H9 (cell line): ENCODE measurements around the gene FCN2. TPM values are rescaled to one million over a fixed set of nuclear protein-coding genes. Genes with fewer than 3 reads are reported as not detected.

Experiments used
- DNase-seq: peaks from one replicate; pipeline ENCODE4 v3.0.0-alpha.2; 2017
- H2AFZ ChIP-seq: one replicate; pipeline ENCODE4 v1.6.1; 2013; ENCODE audit warnings: mild to moderate bottlenecking, low read length, control low read depth, moderate library complexity
- H2AK5ac ChIP-seq: 2 replicates; pipeline ENCODE4 v1.6.1; 2013; ENCODE audit warnings: low read length, control low read depth, mixed read lengths; ENCODE audit not compliant: insufficient read length
- H2BK120ac ChIP-seq: one replicate; pipeline ENCODE4 v1.6.1; 2013; ENCODE audit warnings: low read depth, mild to moderate bottlenecking, low read length, control low read depth, inconsistent platforms; ENCODE audit not compliant: poor library complexity, severe bottlenecking
- H2BK12ac ChIP-seq: 2 replicates; pipeline ENCODE4 v1.6.1; 2013; ENCODE audit warnings: low read length, control low read depth, mixed read lengths, low read depth; ENCODE audit not compliant: insufficient read length
- H2BK15ac ChIP-seq: 2 replicates; pipeline ENCODE4 v1.6.1; 2013; ENCODE audit warnings: low read depth, low read length, control low read depth
- H2BK20ac ChIP-seq: one replicate; pipeline ENCODE4 v1.6.1; 2013; ENCODE audit warnings: low read depth, mild to moderate bottlenecking, low read length, control low read depth, inconsistent platforms; ENCODE audit not compliant: poor library complexity, severe bottlenecking
- H2BK5ac ChIP-seq: 2 replicates; pipeline ENCODE4 v1.6.1; 2013; ENCODE audit warnings: low read length, control low read depth, mixed read lengths; ENCODE audit not compliant: insufficient read length
- H3K14ac ChIP-seq: 2 replicates; pipeline ENCODE4 v1.6.1; 2013; ENCODE audit warnings: low read length, control low read depth; ENCODE audit not compliant: insufficient read depth
- H3K18ac ChIP-seq: 2 replicates; pipeline ENCODE4 v1.6.1; 2013; ENCODE audit warnings: low read depth, mild to moderate bottlenecking, mixed read lengths, low read length, control low read depth; ENCODE audit not compliant: insufficient read length
- H3K23ac ChIP-seq: 2 replicates; pipeline ENCODE4 v1.6.1; 2013; ENCODE audit warnings: low read length, control low read depth, mixed read lengths, low read depth; ENCODE audit not compliant: insufficient read length
- H3K23me2 ChIP-seq: 2 replicates; pipeline ENCODE4 v1.6.1; 2013; ENCODE audit warnings: low read depth, mild to moderate bottlenecking, mixed read lengths, low read length, control low read depth; ENCODE audit not compliant: insufficient read length, poor library complexity, severe bottlenecking
- H3K27ac ChIP-seq: 2 replicates; pipeline ENCODE4 v1.5.1; 2013; ENCODE audit warnings: low read length, control low read depth, mixed read lengths, low read depth; ENCODE audit not compliant: insufficient read length
- H3K27me3 ChIP-seq: 2 replicates; pipeline ENCODE4 v1.6.1; 2013; ENCODE audit warnings: low read length, control low read depth, inconsistent platforms; ENCODE audit not compliant: insufficient read depth
- H3K4ac ChIP-seq: 2 replicates; pipeline ENCODE4 v1.6.1; 2013; ENCODE audit warnings: low read depth, mild to moderate bottlenecking, control low read depth, inconsistent platforms, low read length, moderate library complexity
- H3K4me1 ChIP-seq: 2 replicates; pipeline ENCODE4 v1.6.1; 2013; ENCODE audit warnings: low read length, control low read depth, inconsistent platforms; ENCODE audit not compliant: insufficient read depth
- H3K4me2 ChIP-seq: 2 replicates; pipeline ENCODE4 v1.6.1; 2013; ENCODE audit warnings: low read length, control low read depth, mixed read lengths; ENCODE audit not compliant: insufficient read length, insufficient read depth
- H3K56ac ChIP-seq: 2 replicates; pipeline ENCODE4 v1.6.1; 2013; ENCODE audit warnings: low read depth, mild to moderate bottlenecking, mixed read lengths, low read length, control low read depth; ENCODE audit not compliant: insufficient read length
- H3K79me1 ChIP-seq: 2 replicates; pipeline ENCODE4 v1.6.1; 2013; ENCODE audit warnings: low read depth, mild to moderate bottlenecking, moderate library complexity, low read length, control low read depth, inconsistent platforms; ENCODE audit not compliant: insufficient read depth, poor library complexity, severe bottlenecking
- H3K79me2 ChIP-seq: 2 replicates; pipeline ENCODE4 v1.6.1; 2013; ENCODE audit warnings: low read length, control low read depth, inconsistent platforms; ENCODE audit not compliant: insufficient read depth
- H3K9ac ChIP-seq: 2 replicates; pipeline ENCODE4 v1.6.1; 2013; ENCODE audit warnings: low read length, control low read depth, mixed read lengths; ENCODE audit not compliant: insufficient read length; ENCODE audit errors: extremely low read depth
- H3K9me3 ChIP-seq: one replicate; pipeline ENCODE4 v1.6.1; 2013; ENCODE audit warnings: low read depth, low read length, inconsistent platforms; ENCODE audit not compliant: control insufficient read depth
- H3T11ph ChIP-seq: one replicate; pipeline ENCODE4 v1.6.1; 2013; ENCODE audit warnings: mild to moderate bottlenecking, low read length, control low read depth, inconsistent platforms
- H4K20me1 ChIP-seq: one replicate; pipeline ENCODE4 v1.6.1; 2013; ENCODE audit not compliant: control insufficient read depth, insufficient read length, insufficient read depth
- H4K5ac ChIP-seq: 2 replicates; pipeline ENCODE4 v1.6.1; 2013; ENCODE audit warnings: low read depth, mild to moderate bottlenecking, mixed read lengths, low read length, control low read depth; ENCODE audit not compliant: insufficient read length
- H4K8ac ChIP-seq: replicated peaks from 2 replicates; pipeline ENCODE4 v1.6.1; 2013; ENCODE audit warnings: low read length, control low read depth, mixed read lengths, low read depth; ENCODE audit not compliant: insufficient read length
- H4K91ac ChIP-seq: 2 replicates; pipeline ENCODE4 v1.6.1; 2013; ENCODE audit warnings: low read depth, mild to moderate bottlenecking, moderate library complexity, mixed read lengths, low read length, control low read depth; ENCODE audit not compliant: insufficient read length
- H3K27ac Mint-ChIP-seq, 3 experiments: 2 replicates in 2 of 3; 3 replicates in 1 of 3; pipeline ENCODE4 v1.8.0; 2020 to 2021; ENCODE audit warnings: mixed read lengths in 3 of 3, mild to moderate bottlenecking in 1 of 3, moderate library complexity in 1 of 3
- H3K27me3 Mint-ChIP-seq: 2 replicates; pipeline ENCODE4 v1.8.0; 2021; ENCODE audit warnings: low read depth, mild to moderate bottlenecking, moderate library complexity, mixed read lengths
- H3K36me3 Mint-ChIP-seq, 3 experiments: 2 replicates in 2 of 3; 3 replicates in 1 of 3; pipeline ENCODE4 v1.8.0; 2020 to 2021; ENCODE audit warnings: low read depth in 3 of 3, mixed read lengths in 3 of 3; ENCODE audit not compliant: insufficient read depth in 1 of 3
- H3K4me1 Mint-ChIP-seq, 2 experiments: 2 replicates each; pipeline ENCODE4 v1.8.0; 2020; ENCODE audit warnings: mixed read lengths in 2 of 2
- H3K4me3 Mint-ChIP-seq, 2 experiments: 2 replicates in 1 of 2; 3 replicates in 1 of 2; pipeline ENCODE4 v1.8.0; 2020 to 2021; ENCODE audit warnings: mild to moderate bottlenecking in 2 of 2, mixed read lengths in 2 of 2, moderate library complexity in 1 of 2
- H3K9me3 Mint-ChIP-seq, 2 experiments: 2 replicates in 1 of 2; 3 replicates in 1 of 2; pipeline ENCODE4 v1.8.0; 2020; ENCODE audit warnings: mild to moderate bottlenecking in 2 of 2, mixed read lengths in 2 of 2, moderate library complexity in 1 of 2
- CTCF ChIP-seq: fragments of 200-600 bp; sonication (generic); conservative IDR thresholded peaks from 3 replicates; pipeline ENCODE4 v1.8.0; 2021; ENCODE audit warnings: antibody characterized with exemption, mild to moderate bottlenecking
- WGBS: extraction: QIAGEN DNeasy Blood & Tissue Kit; methylation state at CpG from one replicate; pipeline ENCODE4 v1.1.7; 2013; ENCODE audit warnings: missing lambda C conversion rate, low lambda C conversion rate, mixed read lengths; ENCODE audit not compliant: insufficient read length; ENCODE audit errors: extremely low coverage; 5-methylcytosine and 5-hydroxymethylcytosine counted together
- total RNA-seq: library from RNA; stranded (reverse); gene quantifications from 2 replicates; pipeline ENCODE4 v1.2.1, GENCODE V29; 2021

FCN2 gene
- total RNA-seq, 1 experiment from 2014 or later: not detected

- no peaks in the 10 kb centered on the region for H3K79me2 ChIP-seq
- H4K20me1 ChIP-seq: no peaks in the 10 kb centered on the region
- peaks cover 4 to 11% of the 10 kb centered on the region in 2 experiments for H3K9me3 Mint-ChIP-seq
- no peak overlapping the region for H3K4me2 ChIP-seq
- H3K9me3 ChIP-seq: no peaks in the 10 kb centered on the region
- H3K79me1 ChIP-seq: no peaks in the 10 kb centered on the region
- no peak overlapping the region for H2AFZ ChIP-seq
- no peak overlapping the region for H3K14ac ChIP-seq
- no peak overlapping the region for H3K56ac ChIP-seq
- no peak overlapping the region for H2BK5ac ChIP-seq
- no peak overlapping the region for H4K8ac ChIP-seq
- no peak overlapping the region for H2BK120ac ChIP-seq
- H3K4me1 ChIP-seq: no peaks in the 10 kb centered on the region
- no peak overlapping the region for H4K5ac ChIP-seq
- H3T11ph ChIP-seq: no peak overlapping the region
- no peak overlapping the region for H3K9ac ChIP-seq
- no peak overlapping the region for H3K4ac ChIP-seq
- H3K23me2 ChIP-seq: no peaks in the 10 kb centered on the region
- H3K23ac ChIP-seq: no peak overlapping the region
- H3K18ac ChIP-seq: no peak overlapping the region
- H3K4me1 Mint-ChIP-seq: no peaks in the 10 kb centered on the region
- H2AK5ac ChIP-seq: no peak overlapping the region
- H3K27ac Mint-ChIP-seq: no peak overlapping the region
- DNase-seq: no peak
- WGBS: no CpG with 5 or more reads among the region's 26 CpGs
- H2BK15ac ChIP-seq: no peak overlapping the region
- no peaks in the 10 kb centered on the region for H3K27me3 ChIP-seq
- H4K91ac ChIP-seq: no peak overlapping the region
- no peak overlapping the region; a peak in 1 of 5 replicates for H3K4me3 Mint-ChIP-seq
- no peak overlapping the region for H3K27ac ChIP-seq
- peaks cover 3 to 10% (median 4%) of the 10 kb centered on the region in 3 experiments; a peak in 5 of 7 replicates for H3K36me3 Mint-ChIP-seq
- H2BK20ac ChIP-seq: no peak overlapping the region
- peaks cover 5% of the 10 kb centered on the region for H3K27me3 Mint-ChIP-seq
- no peak for TF ChIP-seq CTCF
- no peak overlapping the region for H2BK12ac ChIP-seq
These were observed 34.7 kb downstream of the FCN2 start for GRCh38 chr9:134915046-134915985.
